ENCODE measurements around the gene ZNF784. TPM values are rescaled to one million over a fixed set of nuclear protein-coding genes. Genes with fewer than 3 reads are reported as not detected.

Gene ZNF784
- polyA plus RNA-seq, 2 of the 4 experiments (the other 2 are of a cell fraction): 3.5 to 6.6 TPM

- no peak for TF ChIP-seq SREBF2 (IDR thresholded peaks at IDR 0.05)
- peak; percentile 39 for TF ChIP-seq POLR2A (IDR thresholded peaks at IDR 0.05; ENCODE audit: low read length)
- no peak for TF ChIP-seq HOXB5 (CRISPR knock-in tag; IDR thresholded peaks at IDR 0.05)
- TF ChIP-seq EP300 (IDR thresholded peaks at IDR 0.05): no peak
- TF ChIP-seq RNF2 (IDR thresholded peaks at IDR 0.05; ENCODE audit: borderline replicate concordance, low read depth): no peak
- no peak for TF ChIP-seq RCOR1 (IDR thresholded peaks at IDR 0.05; ENCODE audit: low read depth, low read length)
- no peak for TF ChIP-seq CEBPB (IDR thresholded peaks at IDR 0.05)
- TF ChIP-seq TP53 (CRISPR knock-in tag; IDR thresholded peaks at IDR 0.05): no peak
- no peak for TF ChIP-seq NR3C1 (IDR thresholded peaks at IDR 0.05)
- no peak for TF ChIP-seq EHMT2 (IDR thresholded peaks at IDR 0.05; ENCODE audit: low read depth)
- TF ChIP-seq FOSB (CRISPR knock-in tag; IDR thresholded peaks at IDR 0.05): no peak
Observed at GRCh38 chr19:55605637-55606470, 18.5 kb downstream of the ZNF784 start, which contains the start of gene ZNF865 (continued).

DNA sequence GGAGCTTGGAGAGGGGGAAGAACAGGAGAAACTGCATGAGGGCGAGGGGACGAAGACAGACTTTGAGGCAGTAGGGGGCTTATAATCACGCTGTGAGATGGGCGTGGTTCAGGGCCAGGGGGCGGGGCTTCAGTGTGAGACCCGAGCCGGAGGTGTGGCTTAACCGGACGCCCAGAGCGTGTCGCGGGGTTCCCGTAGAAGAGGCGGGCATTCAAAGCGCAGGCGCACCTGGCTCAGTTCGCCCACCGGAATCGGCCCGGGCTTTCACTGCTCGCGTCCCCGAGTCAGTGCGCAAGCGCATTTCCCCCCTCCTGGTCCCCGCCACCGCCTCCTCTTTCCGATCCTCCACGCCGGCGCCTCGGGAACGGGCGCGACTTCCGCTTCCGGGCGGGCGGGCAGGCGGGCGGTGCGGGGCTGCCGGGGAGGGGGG is 19.1 kb downstream of the ZNF784 start:
- DNase-seq (ENCODE audit: low read depth in 1 of 2, low spot score in 1 of 2) (peak; percentile 93 to 99), FAIRE-seq (no peak), ATAC-seq (peak; percentile 72 to 85)
- H3K9me3 ChIP-seq: no peaks in the 10 kb centered on the region
- ChIA-PET POLR2A (interaction anchor here (0.9 to 3.2 kb wide), 22 partner anchors 12 to 346 kb away, joined by 3 to 33 read pairs (median 5); partner anchors contain the start of genes ISOC2, NAT14, PPP6R1 and U2AF2), CTCF (interaction anchor here (0.8 to 16.7 kb wide), 30 partner anchors 10 to 463 kb away, joined by 3 to 348 read pairs (median 9); partner anchors contain the start of genes NAT14, ZNF579 and ZNF784)
- H3K4me3 ChIP-seq: peak overlapping the region; percentile 82
- peaks cover 23% of the 10 kb centered on the region for H3K4me1 ChIP-seq
- H3K4me2 ChIP-seq: peak overlapping the region; percentile 97
- TF ChIP-seq, protein P1, sequence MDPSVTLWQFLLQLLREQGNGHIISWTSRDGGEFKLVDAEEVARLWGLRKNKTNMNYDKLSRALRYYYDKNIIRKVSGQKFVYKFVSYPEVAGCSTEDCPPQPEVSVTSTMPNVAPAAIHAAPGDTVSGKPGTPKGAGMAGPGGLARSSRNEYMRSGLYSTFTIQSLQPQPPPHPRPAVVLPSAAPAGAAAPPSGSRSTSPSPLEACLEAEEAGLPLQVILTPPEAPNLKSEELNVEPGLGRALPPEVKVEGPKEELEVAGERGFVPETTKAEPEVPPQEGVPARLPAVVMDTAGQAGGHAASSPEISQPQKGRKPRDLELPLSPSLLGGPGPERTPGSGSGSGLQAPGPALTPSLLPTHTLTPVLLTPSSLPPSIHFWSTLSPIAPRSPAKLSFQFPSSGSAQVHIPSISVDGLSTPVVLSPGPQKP (IDR thresholded peaks at IDR 0.05; ENCODE audit: low read depth, low read length): 0 out of 2 replicates have a peak, but pooled peaks have one; percentile 13
- TF ChIP-seq TP53 (CRISPR knock-in tag; IDR thresholded peaks at IDR 0.05): no peak
- no peak for TF ChIP-seq BHLHE40 (IDR thresholded peaks at IDR 0.05; ENCODE audit: low read depth, low read length)
- peak; percentile 71; the same call in 1 of the 2 replicates for TF ChIP-seq MAZ (IDR thresholded peaks at IDR 0.05; ENCODE audit: borderline replicate concordance, low read depth, low read length)
- TF ChIP-seq BCL3 (IDR thresholded peaks at IDR 0.05): 0 out of 3 replicates have a peak, but pooled peaks have one; percentile 7
- TF ChIP-seq RCOR1 (IDR thresholded peaks at IDR 0.05; ENCODE audit: low read depth, low read length): no peak
- no peak for TF ChIP-seq CHD2 (IDR thresholded peaks at IDR 0.05; ENCODE audit: low read length, partially characterized antibody)
- no peak for TF ChIP-seq CBX2 (IDR thresholded peaks at IDR 0.05; ENCODE audit: borderline replicate concordance, low read depth)
- TF ChIP-seq JUN (IDR thresholded peaks at IDR 0.05): 0 out of 5 replicates have a peak, but pooled peaks of 1 of the 2 experiments have one; percentile 17
- no peak for TF ChIP-seq EHMT2 (IDR thresholded peaks at IDR 0.05; ENCODE audit: low read depth)
- peak; percentile 84 for TF ChIP-seq MYC (IDR thresholded peaks at IDR 0.05; ENCODE audit: borderline replicate concordance, low read length)
- TF ChIP-seq KDM1A (IDR thresholded peaks at IDR 0.05; ENCODE audit: low read depth): no peak
- TF ChIP-seq RNF2 (IDR thresholded peaks at IDR 0.05; ENCODE audit: borderline replicate concordance, low read depth): no peak
- TF ChIP-seq HEYL (CRISPR knock-in tag; IDR thresholded peaks at IDR 0.05): no peak
- peak; percentile 70; the same call in 1 of the 2 replicates for TF ChIP-seq PBX3 (IDR thresholded peaks at IDR 0.05)
- peak; percentile 75 for TF ChIP-seq E2F6 (IDR thresholded peaks at IDR 0.05; ENCODE audit: borderline replicate concordance, low read depth)
- no peak for TF ChIP-seq CHD4 (IDR thresholded peaks at IDR 0.05; ENCODE audit: borderline replicate concordance)
- TF ChIP-seq, protein P2, sequence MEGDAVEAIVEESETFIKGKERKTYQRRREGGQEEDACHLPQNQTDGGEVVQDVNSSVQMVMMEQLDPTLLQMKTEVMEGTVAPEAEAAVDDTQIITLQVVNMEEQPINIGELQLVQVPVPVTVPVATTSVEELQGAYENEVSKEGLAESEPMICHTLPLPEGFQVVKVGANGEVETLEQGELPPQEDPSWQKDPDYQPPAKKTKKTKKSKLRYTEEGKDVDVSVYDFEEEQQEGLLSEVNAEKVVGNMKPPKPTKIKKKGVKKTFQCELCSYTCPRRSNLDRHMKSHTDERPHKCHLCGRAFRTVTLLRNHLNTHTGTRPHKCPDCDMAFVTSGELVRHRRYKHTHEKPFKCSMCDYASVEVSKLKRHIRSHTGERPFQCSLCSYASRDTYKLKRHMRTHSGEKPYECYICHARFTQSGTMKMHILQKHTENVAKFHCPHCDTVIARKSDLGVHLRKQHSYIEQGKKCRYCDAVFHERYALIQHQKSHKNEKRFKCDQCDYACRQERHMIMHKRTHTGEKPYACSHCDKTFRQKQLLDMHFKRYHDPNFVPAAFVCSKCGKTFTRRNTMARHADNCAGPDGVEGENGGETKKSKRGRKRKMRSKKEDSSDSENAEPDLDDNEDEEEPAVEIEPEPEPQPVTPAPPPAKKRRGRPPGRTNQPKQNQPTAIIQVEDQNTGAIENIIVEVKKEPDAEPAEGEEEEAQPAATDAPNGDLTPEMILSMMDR (IDR thresholded peaks at IDR 0.05): no peak
- TF ChIP-seq EP300 (IDR thresholded peaks at IDR 0.05): no peak
- WGBS (ENCODE audit: missing lambda C conversion rate): under 1% methylated on average over 15 of the region's 43 CpGs
- H3K27ac ChIP-seq: peak overlapping the region; percentile 94 to 95

Measured in A549 (cell line).